Astrocyte (in vitro differentiated cells and primary cell): ENCODE results near the gene UQCRQ. TPM values are rescaled to one million over a fixed set of nuclear protein-coding genes. Genes with fewer than 3 reads are reported as not detected.
A peak's percentile ranks its signal among the peaks of the same experiment; 100 is the strongest.

Source experiments
- DNase-seq: peaks from one replicate; pipeline ENCODE4 v3.0.0-alpha.2; 2010; ENCODE audit warnings: low read depth
- FAIRE-seq: peaks from 2 replicates; lab custom pipeline; 2011; peaks lifted over from hg19 to GRCh38; lab: Jason Lieb, UNC
- H2AFZ ChIP-seq: 2 replicates; pipeline ENCODE4 v1.6.0; 2012; ENCODE audit warnings: low read depth, low read length, inconsistent platforms
- H3K27ac ChIP-seq: 2 replicates; pipeline ENCODE4 v1.5.1; 2011; ENCODE audit warnings: low read depth, low read length, inconsistent platforms
- H3K27me3 ChIP-seq: 2 replicates; pipeline ENCODE4 v1.6.0; 2011; ENCODE audit warnings: low read length, inconsistent platforms; ENCODE audit not compliant: insufficient read depth
- H3K36me3 ChIP-seq: 2 replicates; pipeline ENCODE4 v1.5.1; 2011; ENCODE audit warnings: low read length, inconsistent platforms; ENCODE audit not compliant: insufficient read depth
- H3K4me1 ChIP-seq: 2 replicates; pipeline ENCODE4 v1.5.1; 2011; ENCODE audit warnings: low read length, inconsistent platforms; ENCODE audit not compliant: insufficient read depth
- H3K4me2 ChIP-seq: 2 replicates; pipeline ENCODE4 v1.6.0; 2012; ENCODE audit warnings: low read length, inconsistent platforms
- H3K4me3 ChIP-seq: 2 replicates; pipeline ENCODE4 v1.5.1; 2011; ENCODE audit warnings: low read depth, mild to moderate bottlenecking, low read length, inconsistent platforms; ENCODE audit not compliant: insufficient read depth
- H3K79me2 ChIP-seq: 2 replicates; pipeline ENCODE4 v1.6.0; 2012; ENCODE audit warnings: mild to moderate bottlenecking, low read length, inconsistent platforms; ENCODE audit not compliant: insufficient read depth
- H3K9ac ChIP-seq: 2 replicates; pipeline ENCODE4 v1.6.0; 2012; ENCODE audit warnings: mild to moderate bottlenecking, low read length, inconsistent platforms
- H3K9me3 ChIP-seq: 2 replicates; pipeline ENCODE4 v1.5.1; 2012; ENCODE audit warnings: low read depth, mild to moderate bottlenecking, low read length, inconsistent platforms; ENCODE audit not compliant: insufficient read depth
- H4K20me1 ChIP-seq: 2 replicates; pipeline ENCODE4 v1.6.0; 2012; ENCODE audit warnings: low read length, inconsistent platforms; ENCODE audit not compliant: insufficient read depth
- H3K27ac Mint-ChIP-seq: one replicate; pipeline ENCODE4 v1.8.0; 2021; ENCODE audit warnings: mild to moderate bottlenecking, mixed read lengths; ENCODE audit not compliant: unreplicated experiment
- H3K27me3 Mint-ChIP-seq: one replicate; pipeline ENCODE4 v1.8.0; 2021; ENCODE audit warnings: low read depth, mixed read lengths; ENCODE audit not compliant: unreplicated experiment
- H3K36me3 Mint-ChIP-seq: one replicate; pipeline ENCODE4 v1.8.0; 2021; ENCODE audit warnings: low read depth, mixed read lengths; ENCODE audit not compliant: unreplicated experiment
- H3K4me1 Mint-ChIP-seq: one replicate; pipeline ENCODE4 v1.8.0; 2021; ENCODE audit warnings: low read depth, mixed read lengths; ENCODE audit not compliant: unreplicated experiment
- H3K4me3 Mint-ChIP-seq: one replicate; pipeline ENCODE4 v1.8.0; 2021; ENCODE audit warnings: mild to moderate bottlenecking, moderate library complexity, mixed read lengths; ENCODE audit not compliant: unreplicated experiment
- H3K9me3 Mint-ChIP-seq: one replicate; pipeline ENCODE4 v1.8.0; 2021; ENCODE audit warnings: mild to moderate bottlenecking, mixed read lengths; ENCODE audit not compliant: unreplicated experiment
- CTCF ChIP-seq: IDR thresholded peaks from 2 replicates; pipeline ENCODE4 v1.5.1; 2011; ENCODE audit warnings: low read depth, mild to moderate bottlenecking, inconsistent platforms, low read length, moderate library complexity; ENCODE audit not compliant: insufficient read depth
- EZH2 ChIP-seq: IDR thresholded peaks from 2 replicates; pipeline ENCODE4 v1.6.1; 2012; ENCODE audit warnings: mild to moderate bottlenecking, low read length, inconsistent platforms; ENCODE audit not compliant: insufficient read depth
- total RNA-seq: library from RNA; stranded (reverse); gene quantifications from 2 replicates; pipeline ENCODE4 v1.2.1, GENCODE V29; 2021

The UQCRQ gene
- total RNA-seq, 1 donor from 2014 or later, result 382 TPM

GRCh38 chr5:132828846-132829494, 37.5 kb upstream of the UQCRQ start:
- Histone ChIP-seq H2AFZ (no peak overlapping the region), H3K79me2 (no peaks in the 10 kb centered on the region), H3K4me2 (peak overlapping the region; percentile 82), H3K27ac (no peak overlapping the region), H3K4me3 (no peak overlapping the region), H3K9me3 (no peaks in the 10 kb centered on the region), H4K20me1 (peaks cover 14% of the 10 kb centered on the region), H3K9ac (no peak overlapping the region), H3K4me1 (no peaks in the 10 kb centered on the region), H3K27me3 (no peaks in the 10 kb centered on the region), H3K36me3 (no peaks in the 10 kb centered on the region)
- Mint-ChIP-seq H3K36me3 (peaks cover 14% of the 10 kb centered on the region), H3K4me1 (no peaks in the 10 kb centered on the region), H3K27ac (no peak overlapping the region), H3K9me3 (no peaks in the 10 kb centered on the region), H3K27me3 (peaks cover 45% of the 10 kb centered on the region), H3K4me3 (peak overlapping the region; percentile 86)
- TF ChIP-seq CTCF (no peak), EZH2 (no peak)
- DNase-seq, result no peak
- no peak for FAIRE-seq

GRCh38 chr5:132829742-132830435, 36.6 kb upstream of the UQCRQ start:
- peaks cover 14% of the 10 kb centered on the region for H4K20me1 ChIP-seq
- no peaks in the 10 kb centered on the region for H3K79me2 ChIP-seq
- Mint-ChIP-seq H3K4me3 (peak overlapping the region; percentile 86), H3K36me3 (peaks cover 12% of the 10 kb centered on the region), H3K27ac (no peak overlapping the region), H3K4me1 (no peaks in the 10 kb centered on the region), H3K9me3 (no peaks in the 10 kb centered on the region), H3K27me3 (peaks cover 45% of the 10 kb centered on the region)
- H3K9me3 ChIP-seq, result no peaks in the 10 kb centered on the region
- no peaks in the 10 kb centered on the region for H3K27me3 ChIP-seq
- no peaks in the 10 kb centered on the region for H3K4me1 ChIP-seq
- no peak overlapping the region for H3K27ac ChIP-seq
- peak overlapping the region; percentile 92 for H2AFZ ChIP-seq
- H3K9ac ChIP-seq, result peak overlapping the region; percentile 79
- no peaks in the 10 kb centered on the region for H3K36me3 ChIP-seq
- H3K4me2 ChIP-seq, result peak overlapping the region; percentile 82
- TF ChIP-seq EZH2 (no peak), CTCF (peak; percentile 48)
- H3K4me3 ChIP-seq, result peak overlapping the region; percentile 66
- DNase-seq (peak; percentile 35), FAIRE-seq (no peak)
